Psoas muscle (tissue), 8 donors: ENCODE measurements around the gene PEBP1. TPM values are rescaled to one million over a fixed set of nuclear protein-coding genes. Genes with fewer than 3 reads are reported as not detected.

Source experiments
- ATAC-seq, 4 donors: fragments of 200-7000 bp; cut with Tn5 transposase; one replicate each; pipeline ENCODE4 v1.9.1; 2020; ENCODE audit warnings: moderate library complexity in 3 of 4, mild to moderate bottlenecking in 2 of 4
- DNase-seq, 2 donors: peaks; one replicate each; pipeline ENCODE4 v3.0.0-alpha.2; 2020
- H3K27ac ChIP-seq: fragments of 200-600 bp; one replicate; pipeline ENCODE4 v1.8.0; 2022
- H3K27me3 ChIP-seq, 3 donors: fragments of 200-600 bp in 1 of 3; one replicate each; pipeline versions ENCODE4 v1.6.1 to v1.8.0; 2013 to 2022; ENCODE audit warnings: low read length in 2 of 3, mild to moderate bottlenecking in 2 of 3, moderate library complexity in 1 of 3; ENCODE audit not compliant: insufficient read depth in 3 of 3
- H3K36me3 ChIP-seq, 2 donors: fragments of 200-600 bp in 1 of 2; one replicate each; pipeline versions ENCODE4 v1.6.1 to v1.8.0; 2013 to 2022; ENCODE audit warnings: low read depth in 1 of 2, mild to moderate bottlenecking in 1 of 2, moderate library complexity in 1 of 2; ENCODE audit not compliant: insufficient read depth in 1 of 2
- H3K4me1 ChIP-seq: fragments of 200-600 bp; one replicate; pipeline ENCODE4 v1.8.0; 2022
- H3K4me3 ChIP-seq: fragments of 200-600 bp; one replicate; pipeline ENCODE4 v1.8.0; 2022; ENCODE audit warnings: mild to moderate bottlenecking
- H3K9me3 ChIP-seq: fragments of 200-600 bp; one replicate; pipeline ENCODE4 v1.8.0; 2022
- WGBS, 3 donors: extraction: QIAGEN DNeasy Blood & Tissue Kit; methylation state at CpG; one replicate each; pipeline versions ENCODE4 v1.1.6 to v1.1.7; 2013; 5-methylcytosine and 5-hydroxymethylcytosine counted together
- intact Hi-C, 2 donors: fragments of 100-400 bp; cut with DNase I; formaldehyde crosslinking; loops; one replicate each; pipeline versions ENCODE4 v1.11.0 to v1.14.2; 2022
- polyA plus RNA-seq, 3 donors: library from polyadenylated mRNA; stranded (reverse); fragments of 200-250 nt; gene quantifications; one replicate each; pipeline ENCODE4 v1.2.3, GENCODE V29; 2013
- total RNA-seq, 4 donors: library from RNA; stranded (reverse); fragmentation: NEBNext Ultra II Directional in 2 of 4; extraction: Animal tissue kit (Norgen Biotek cat#: 25700) in 2 of 4; gene quantifications; one replicate each; pipeline versions ENCODE4 v1.2.1 to v1.2.4, GENCODE V29; 2021 to 2023
- TF ChIP-seq, protein P1 (sequence below): fragments of 200-600 bp; IDR thresholded peaks from one replicate; pipeline ENCODE4 v1.8.0; 2022; ENCODE audit warnings: antibody characterized with exemption
- donor health status: healthy with polysubstance abuse.
- donor health status: DM: no; HTN: no; CAD: no; lungs with moderate emphysema.
- donor health status: Bipolar disorder and iron deficiency.
- donor health status: healthy.
- donor health status: DM: yes; HTN: yes; CAD: no.
- donor health status: DM: no; HTN: no; CAD: no.
- donor health status: DM: no; HTN: no; CAD: no.
- donor health status: DM: yes; HTN: yes; CAD: no.

The PEBP1 gene
- total and polyA plus RNA-seq, 7 donors: 144 to 326 (median 258) TPM

- Histone ChIP-seq H3K27me3 (no peaks in the 10 kb centered on the region), H3K9me3 (no peaks in the 10 kb centered on the region), H3K4me1 (peaks cover 8% of the 10 kb centered on the region), H3K36me3 (peaks cover 9 to 39% of the 10 kb centered on the region in 2 donors), H3K27ac (peak overlapping the region; percentile 90), H3K4me3 (peak overlapping the region; percentile 92)
- 1 to 3% (median 2%) methylated on average over 27 to 29 of the region's 29 CpGs for WGBS, 3 donors
- intact Hi-C loops: no loop called here
- DNase-seq: peak; percentile 49 to 74
- ATAC-seq: peak; percentile 29 to 58 (median 40)
- TF ChIP-seq, protein P1, sequence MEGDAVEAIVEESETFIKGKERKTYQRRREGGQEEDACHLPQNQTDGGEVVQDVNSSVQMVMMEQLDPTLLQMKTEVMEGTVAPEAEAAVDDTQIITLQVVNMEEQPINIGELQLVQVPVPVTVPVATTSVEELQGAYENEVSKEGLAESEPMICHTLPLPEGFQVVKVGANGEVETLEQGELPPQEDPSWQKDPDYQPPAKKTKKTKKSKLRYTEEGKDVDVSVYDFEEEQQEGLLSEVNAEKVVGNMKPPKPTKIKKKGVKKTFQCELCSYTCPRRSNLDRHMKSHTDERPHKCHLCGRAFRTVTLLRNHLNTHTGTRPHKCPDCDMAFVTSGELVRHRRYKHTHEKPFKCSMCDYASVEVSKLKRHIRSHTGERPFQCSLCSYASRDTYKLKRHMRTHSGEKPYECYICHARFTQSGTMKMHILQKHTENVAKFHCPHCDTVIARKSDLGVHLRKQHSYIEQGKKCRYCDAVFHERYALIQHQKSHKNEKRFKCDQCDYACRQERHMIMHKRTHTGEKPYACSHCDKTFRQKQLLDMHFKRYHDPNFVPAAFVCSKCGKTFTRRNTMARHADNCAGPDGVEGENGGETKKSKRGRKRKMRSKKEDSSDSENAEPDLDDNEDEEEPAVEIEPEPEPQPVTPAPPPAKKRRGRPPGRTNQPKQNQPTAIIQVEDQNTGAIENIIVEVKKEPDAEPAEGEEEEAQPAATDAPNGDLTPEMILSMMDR: no peak
Measured at GRCh38 chr12:118136559-118137003, 657 bp downstream of the PEBP1 start.

DNA sequence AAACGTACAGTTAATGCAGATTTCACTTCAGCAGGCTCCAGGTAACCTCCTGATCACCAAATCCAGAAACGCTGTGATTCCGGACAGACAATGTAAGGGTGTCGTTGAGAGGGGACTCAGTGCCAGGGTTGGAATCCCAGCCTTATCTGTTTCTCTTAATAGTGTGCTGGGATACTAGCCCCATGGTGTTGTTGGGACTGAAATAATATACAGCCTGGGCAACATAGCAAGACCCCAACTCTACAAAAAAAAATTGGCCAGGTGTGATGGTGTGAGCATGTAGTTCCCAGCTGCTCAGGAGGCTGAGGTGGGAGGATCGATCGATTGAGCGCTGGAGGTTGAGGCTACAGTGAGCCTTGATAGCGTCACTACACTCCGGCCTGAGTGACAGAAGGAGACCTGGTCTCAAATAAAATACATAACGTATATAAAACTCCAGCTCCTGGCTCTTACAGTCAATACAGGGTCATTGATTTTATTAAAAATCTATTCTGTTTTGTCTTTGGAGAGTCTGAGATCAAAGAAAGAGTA, 1.3 kb downstream of the PEBP1 start:
- WGBS, 3 donors: 71 to 88% (median 77%) methylated on average over 10 of the region's 10 CpGs
- Histone ChIP-seq H3K4me1 (peaks cover 8% of the 10 kb centered on the region), H3K4me3 (peak overlapping the region; percentile 92), H3K9me3 (no peaks in the 10 kb centered on the region), H3K27ac (peak overlapping the region; percentile 90), H3K27me3 (no peaks in the 10 kb centered on the region), H3K36me3 (peaks cover 9 to 45% of the 10 kb centered on the region in 2 donors)
- ATAC-seq: no peak
- TF ChIP-seq, protein P1: no peak
- intact Hi-C loops: no loop called here
- DNase-seq: no peak

GRCh38 chr12:118140825-118141224, 4.9 kb downstream of the PEBP1 start:
- H3K4me1 ChIP-seq: peaks cover 8% of the 10 kb centered on the region
- ATAC-seq: no peak
- 95 to 96% (median 95%) methylated on average over 8 of the region's 8 CpGs for WGBS, 3 donors

GRCh38 chr12:118144499-118144898, 8.6 kb downstream of the PEBP1 start:
- ATAC-seq (peak in 1 of 4 donors; percentile 21), DNase-seq (no peak)
- TF ChIP-seq, protein P1: no peak
- H3K9me3 ChIP-seq: no peaks in the 10 kb centered on the region
- no peak overlapping the region for H3K27ac ChIP-seq
- H3K36me3 ChIP-seq: peaks cover 9 to 92% of the 10 kb centered on the region in 2 donors
- 83 to 88% (median 86%) methylated on average over 13 of the region's 13 CpGs for WGBS, 3 donors
- H3K4me3 ChIP-seq: no peak overlapping the region
- no peaks in the 10 kb centered on the region for H3K4me1 ChIP-seq
- H3K27me3 ChIP-seq: no peaks in the 10 kb centered on the region
- intact Hi-C loops: loop anchor here in 1 of 2 donors (10.0 kb wide), 1 partner anchor 270 kb away; no protein-coding TSS in a partner anchor

More at GRCh38 chr12:118140825-118141224, 4.9 kb downstream of the PEBP1 start:
- TF ChIP-seq, protein P1: no peak
- intact Hi-C loops: loop anchor here in 1 of 2 donors (10.0 kb wide), 1 partner anchor 266 kb away; no protein-coding TSS in a partner anchor
- H3K27me3 ChIP-seq: no peaks in the 10 kb centered on the region
- no peaks in the 10 kb centered on the region for H3K9me3 ChIP-seq
- no peak overlapping the region for H3K27ac ChIP-seq
- no peak overlapping the region for H3K4me3 ChIP-seq
- peaks cover 12 to 80% of the 10 kb centered on the region in 2 donors for H3K36me3 ChIP-seq
- no peak for DNase-seq
